ENCODE measurements around the gene ARSB.

GRCh38 chr5:78816143-78816765 lies 168.9 kb downstream of the ARSB start:
- TF ChIP-seq CTCF (IDR thresholded peaks at IDR 0.05) (no peak), POLR2A (IDR thresholded peaks at IDR 0.05) (no peak)
